IPS-18c (cell line): ENCODE results near the gene KCNJ18.
"Not testable (repeated sequence)": the region's sequence is repeated elsewhere in the genome, so short reads cannot be mapped to it uniquely, and the experiment has no call there.

Experiments used
- H3K4me3 ChIP-seq: 2 replicates; pipeline ENCODE4 v1.7.0; 2013; ENCODE audit warnings: low read depth, mild to moderate bottlenecking, low read length, moderate library complexity; ENCODE audit not compliant: insufficient read depth
- H3K9me3 ChIP-seq: one replicate; pipeline ENCODE4 v1.6.1; 2013; ENCODE audit warnings: mild to moderate bottlenecking, low read length, moderate library complexity; ENCODE audit not compliant: control insufficient read depth, insufficient read depth

Gene KCNJ18

DNA sequence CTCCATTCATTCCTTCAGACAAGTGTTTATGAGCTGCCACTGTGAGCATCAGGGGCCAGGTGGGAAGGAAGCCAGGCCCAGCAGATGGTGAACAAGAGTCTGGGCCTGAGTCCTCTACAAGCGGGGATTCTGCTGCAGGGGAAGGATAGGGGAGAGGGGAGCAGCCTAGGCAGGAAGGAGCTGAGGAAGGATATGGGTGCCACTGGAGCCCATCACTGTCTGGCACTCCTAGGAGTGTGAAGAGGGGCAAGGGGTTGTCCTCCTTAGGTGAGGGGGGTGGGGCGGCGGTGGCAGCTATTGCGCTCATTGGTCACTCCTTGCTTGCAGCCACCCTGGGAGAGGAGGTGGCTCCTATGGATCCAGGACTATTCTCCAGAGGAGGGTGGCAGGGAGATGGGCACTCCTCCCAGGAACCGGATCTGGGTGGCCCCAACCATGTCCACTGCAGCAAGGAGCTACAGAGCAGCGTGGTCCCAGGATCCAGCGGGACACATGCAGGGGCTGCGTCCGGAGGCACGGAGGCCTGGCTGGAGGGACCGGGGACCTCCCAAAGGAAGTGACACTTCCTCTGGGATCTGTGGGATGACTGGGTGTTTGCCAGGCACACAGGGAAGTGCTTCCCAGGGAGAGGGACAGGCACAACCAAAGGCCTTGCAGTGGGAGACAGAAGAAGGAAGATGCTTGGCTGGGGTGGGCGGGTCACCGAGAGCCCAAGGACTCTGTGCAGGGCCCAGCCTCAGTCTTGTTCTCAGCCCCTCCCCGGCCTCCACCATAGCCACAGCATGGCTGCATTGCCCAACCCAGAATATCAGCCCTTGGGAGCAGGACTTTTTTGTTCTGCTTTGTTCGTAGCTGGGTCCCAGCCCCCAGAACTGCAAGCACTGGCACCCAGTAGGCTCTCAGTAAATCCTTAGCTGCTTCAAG is 16.6 kb downstream of the KCNJ18 start:
- H3K4me3 ChIP-seq, H3K9me3 ChIP-seq: not testable (repeated sequence)

DNA sequence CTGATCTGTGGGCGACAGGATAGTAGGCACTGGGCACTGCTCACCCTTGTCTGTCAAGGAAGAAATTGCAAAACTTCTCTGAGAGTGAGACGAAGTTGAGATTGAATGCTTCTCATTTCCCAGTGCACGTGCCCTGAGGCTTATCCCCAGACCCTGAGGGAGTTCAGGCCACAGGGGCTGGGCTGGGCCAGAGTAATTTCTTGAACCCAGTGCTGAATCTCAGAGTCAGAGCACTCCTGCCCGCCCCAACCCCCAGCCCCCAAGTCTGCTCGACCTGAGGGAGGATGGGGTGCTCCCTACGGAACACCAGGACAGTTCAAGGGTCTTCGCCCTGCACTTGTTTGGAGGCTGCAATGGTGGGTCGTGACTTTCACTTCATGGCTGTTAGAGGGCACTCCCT is 17.7 kb downstream of the KCNJ18 start:
- H3K9me3 ChIP-seq, H3K4me3 ChIP-seq: not testable (repeated sequence)

DNA sequence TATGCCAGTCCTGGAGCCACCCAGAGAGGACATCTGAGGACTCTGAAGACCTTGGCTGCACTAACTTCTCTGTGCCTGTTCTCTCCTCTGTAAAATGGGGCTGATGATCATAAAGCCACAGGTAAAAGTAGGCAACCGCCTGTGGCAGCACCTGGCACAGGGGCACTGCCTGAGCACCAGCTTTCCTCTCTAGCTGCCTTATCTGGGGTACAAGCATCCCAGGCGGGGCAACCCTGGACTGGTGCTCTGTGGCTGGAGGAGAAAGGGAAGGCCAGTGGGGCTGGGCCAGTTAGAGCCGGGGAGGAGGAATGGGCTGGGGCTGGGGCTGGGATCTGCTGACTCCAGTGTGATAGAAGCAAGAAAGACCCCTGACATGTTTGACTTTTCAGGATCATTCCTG is 18.2 kb downstream of the KCNJ18 start:
- not testable (repeated sequence) for H3K9me3 ChIP-seq, H3K4me3 ChIP-seq

DNA sequence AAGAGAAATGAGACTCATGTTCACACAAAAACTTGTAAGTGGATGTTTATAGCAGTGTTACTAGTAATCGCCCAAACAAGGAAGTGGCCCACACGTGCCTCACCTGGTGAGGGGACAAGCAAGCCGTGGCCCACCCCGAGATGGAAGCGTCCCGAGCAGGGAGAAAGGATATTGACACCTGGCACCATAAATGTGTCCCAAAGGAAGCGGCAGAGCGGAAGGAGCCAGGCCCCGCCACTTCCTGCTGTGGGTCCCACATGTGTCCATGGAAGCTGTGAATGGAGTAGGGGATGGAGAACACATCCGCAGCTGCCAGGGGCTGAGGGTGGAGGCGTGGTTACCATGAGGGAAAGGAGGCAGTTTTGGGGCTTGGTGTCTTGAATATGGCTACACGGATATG is 18.9 kb downstream of the KCNJ18 start:
- Histone ChIP-seq H3K9me3 (no peaks in the 10 kb centered on the region), H3K4me3 (no peak overlapping the region)

DNA sequence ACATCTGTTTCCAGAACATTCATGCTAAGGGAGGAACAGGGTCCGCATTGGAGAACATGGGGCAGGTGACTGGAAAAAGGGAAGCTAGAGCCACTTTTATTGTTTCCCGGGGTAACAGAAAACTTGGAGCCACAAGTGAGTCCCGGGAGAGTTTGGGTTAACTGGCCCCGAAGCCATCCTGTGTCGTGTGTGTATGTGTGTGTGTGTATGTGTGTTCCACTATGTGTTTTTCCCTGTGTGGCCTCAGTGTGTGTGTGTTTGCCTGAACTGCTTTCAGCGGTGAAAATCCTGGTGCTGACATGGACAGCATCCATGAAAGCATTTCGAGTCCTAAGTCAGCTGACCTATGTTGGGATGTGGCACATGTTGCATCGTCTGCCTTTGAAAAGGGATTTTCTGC is 20.7 kb downstream of the KCNJ18 start:
- not testable (repeated sequence) for H3K4me3 ChIP-seq, H3K9me3 ChIP-seq

DNA sequence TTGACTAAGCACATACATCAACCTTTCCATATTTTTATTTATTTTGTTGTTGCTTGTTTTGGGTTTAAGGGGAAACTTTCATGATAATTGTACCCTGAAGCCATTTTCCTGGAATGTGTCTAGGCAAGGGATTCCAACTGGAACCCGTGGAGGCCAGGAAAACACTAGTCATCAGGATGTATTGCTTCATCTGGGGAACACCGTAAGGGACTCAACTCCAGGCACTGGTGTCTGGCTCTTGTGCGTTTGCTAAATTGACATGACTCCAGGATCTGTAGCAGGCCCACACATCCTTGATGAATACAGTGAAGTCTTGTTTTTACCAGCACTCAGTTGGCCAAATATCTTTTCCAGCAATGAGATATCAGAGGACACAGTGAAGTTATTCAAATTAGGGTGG is 21.3 kb downstream of the KCNJ18 start:
- H3K4me3 ChIP-seq, H3K9me3 ChIP-seq: not testable (repeated sequence)

DNA sequence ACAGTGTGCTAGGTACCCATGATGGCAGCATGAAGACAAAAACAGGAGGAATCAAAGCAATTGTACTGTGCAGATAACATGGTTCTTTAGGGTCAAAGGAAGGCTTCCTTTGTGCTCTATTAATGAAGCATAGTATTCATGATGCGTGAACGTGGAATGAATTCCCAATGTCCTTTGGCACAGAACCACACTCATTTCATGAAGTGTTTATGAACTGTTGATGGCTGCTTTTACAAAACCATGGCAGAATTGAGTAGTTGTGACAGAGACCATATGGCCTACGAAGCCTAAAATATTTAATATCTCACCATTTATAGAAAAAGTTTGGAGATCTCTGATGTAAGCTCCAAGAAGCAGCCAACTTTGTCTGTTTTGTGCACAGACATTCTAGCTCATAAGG is 22.4 kb downstream of the KCNJ18 start:
- H3K4me3 ChIP-seq, H3K9me3 ChIP-seq: not testable (repeated sequence)

DNA sequence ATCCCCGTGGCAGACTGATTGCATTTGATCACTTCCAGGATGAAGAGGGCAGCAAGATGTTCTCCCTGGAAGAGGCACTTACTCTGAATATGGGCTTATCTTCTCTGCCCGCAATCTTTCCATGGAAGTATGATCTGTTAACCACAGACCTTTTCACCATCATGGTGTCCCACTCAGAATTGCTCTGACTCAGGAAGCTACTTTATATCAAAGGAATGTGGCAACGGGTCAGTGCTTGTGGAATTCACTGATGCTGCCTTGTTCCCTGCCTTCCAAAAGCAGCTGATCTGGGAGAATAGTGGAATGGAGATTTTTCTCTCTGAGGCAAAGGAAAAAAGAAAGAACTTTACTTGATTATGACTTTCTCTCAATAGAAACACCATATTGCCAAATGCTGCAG is 23.6 kb downstream of the KCNJ18 start:
- H3K4me3 ChIP-seq, H3K9me3 ChIP-seq: not testable (repeated sequence)

DNA sequence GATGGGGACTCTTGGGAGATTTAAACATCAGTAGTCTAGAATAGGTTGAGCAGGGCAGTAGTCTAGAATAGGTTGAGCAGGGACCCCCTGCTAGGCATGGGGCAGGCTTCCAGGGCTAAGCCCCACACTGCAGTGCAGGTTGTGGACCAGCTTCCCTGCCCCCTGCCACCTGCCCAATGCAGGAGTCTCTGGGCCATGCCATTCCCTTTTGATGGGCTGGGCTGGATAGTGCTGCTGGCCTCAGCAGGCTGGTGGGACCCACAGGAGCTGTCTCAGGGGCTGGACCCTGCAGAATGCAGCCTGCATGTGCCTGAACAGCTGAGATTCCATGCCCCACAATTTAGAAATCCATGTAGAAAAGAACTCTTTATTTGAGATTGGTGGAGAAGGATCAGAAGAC is 26.6 kb downstream of the KCNJ18 start:
- not testable (repeated sequence) for H3K9me3 ChIP-seq, H3K4me3 ChIP-seq

DNA sequence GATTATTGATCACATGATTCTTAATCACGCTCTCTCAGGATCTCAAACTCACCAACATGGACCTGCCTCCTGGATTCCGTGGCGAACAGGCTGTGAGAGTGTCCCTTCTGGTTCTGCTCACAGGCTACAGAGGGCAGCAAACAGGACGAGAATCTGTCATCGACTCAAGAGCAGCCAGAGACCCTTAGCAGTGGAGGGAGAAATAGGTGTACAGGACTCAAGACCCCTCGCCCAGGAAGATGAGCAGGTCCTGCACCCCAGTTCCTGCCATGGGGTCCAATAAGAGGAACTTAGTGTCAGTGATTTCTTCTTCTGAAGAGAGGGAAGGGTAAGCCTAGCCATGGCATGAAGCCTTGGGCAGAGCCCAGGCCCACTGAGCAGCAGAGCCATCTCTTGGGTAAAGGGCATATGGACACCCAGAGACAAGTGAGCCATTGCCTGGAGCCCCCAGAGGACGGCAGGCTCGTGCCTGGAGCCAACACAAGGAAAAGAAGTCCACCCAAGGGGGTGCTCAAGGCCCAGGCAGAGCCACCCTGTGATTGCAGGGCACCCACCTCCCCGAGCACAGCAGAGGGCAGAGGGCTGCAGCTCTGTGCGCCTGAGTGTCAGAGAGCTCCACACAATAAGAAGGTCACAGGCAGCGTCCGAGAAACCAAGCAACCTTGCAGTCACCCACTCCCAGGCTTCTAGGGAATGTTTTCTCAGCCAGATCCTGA is 27.3 kb downstream of the KCNJ18 start:
- H3K4me3 ChIP-seq, H3K9me3 ChIP-seq: not testable (repeated sequence)

DNA sequence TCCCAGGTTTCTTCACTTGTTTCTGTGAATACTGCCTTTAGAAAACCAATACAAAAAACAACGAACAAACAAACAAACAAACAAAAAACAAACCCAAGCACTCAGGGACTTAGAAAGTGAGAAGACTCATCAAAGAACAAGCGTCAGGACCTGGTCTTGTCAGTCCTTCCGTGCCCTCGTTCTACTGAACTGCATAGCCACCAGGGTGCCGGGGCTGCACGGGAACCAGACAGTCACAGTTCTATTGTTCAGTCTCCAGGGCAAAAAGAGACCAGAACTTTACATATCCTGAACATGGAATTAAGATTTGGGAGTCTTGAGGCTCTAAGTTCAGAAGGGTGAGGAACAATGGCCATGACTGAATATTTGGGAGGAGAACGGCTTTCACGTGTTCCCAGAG is 28.2 kb downstream of the KCNJ18 start:
- not testable (repeated sequence) for H3K4me3 ChIP-seq, H3K9me3 ChIP-seq

DNA sequence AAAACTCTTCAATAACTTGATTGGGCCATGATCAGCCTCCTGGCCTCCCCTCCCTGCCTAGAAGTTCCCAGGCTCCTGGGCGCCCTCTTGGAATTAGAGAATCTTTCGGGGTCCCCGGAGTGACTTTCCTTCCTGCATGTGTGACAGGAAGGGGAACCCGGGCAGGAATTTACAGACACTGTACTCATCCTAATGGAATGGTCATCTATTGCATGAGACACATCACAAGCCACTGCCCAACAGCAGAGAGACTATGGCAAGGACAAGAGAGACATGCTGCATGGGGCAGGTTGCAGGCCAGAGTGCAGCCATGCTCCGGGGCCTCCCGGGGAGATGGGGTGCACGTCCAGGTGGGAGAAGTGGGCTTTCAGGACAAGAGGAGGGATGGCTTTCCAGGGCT is 29.9 kb downstream of the KCNJ18 start:
- not testable (repeated sequence) for H3K4me3 ChIP-seq, H3K9me3 ChIP-seq

DNA sequence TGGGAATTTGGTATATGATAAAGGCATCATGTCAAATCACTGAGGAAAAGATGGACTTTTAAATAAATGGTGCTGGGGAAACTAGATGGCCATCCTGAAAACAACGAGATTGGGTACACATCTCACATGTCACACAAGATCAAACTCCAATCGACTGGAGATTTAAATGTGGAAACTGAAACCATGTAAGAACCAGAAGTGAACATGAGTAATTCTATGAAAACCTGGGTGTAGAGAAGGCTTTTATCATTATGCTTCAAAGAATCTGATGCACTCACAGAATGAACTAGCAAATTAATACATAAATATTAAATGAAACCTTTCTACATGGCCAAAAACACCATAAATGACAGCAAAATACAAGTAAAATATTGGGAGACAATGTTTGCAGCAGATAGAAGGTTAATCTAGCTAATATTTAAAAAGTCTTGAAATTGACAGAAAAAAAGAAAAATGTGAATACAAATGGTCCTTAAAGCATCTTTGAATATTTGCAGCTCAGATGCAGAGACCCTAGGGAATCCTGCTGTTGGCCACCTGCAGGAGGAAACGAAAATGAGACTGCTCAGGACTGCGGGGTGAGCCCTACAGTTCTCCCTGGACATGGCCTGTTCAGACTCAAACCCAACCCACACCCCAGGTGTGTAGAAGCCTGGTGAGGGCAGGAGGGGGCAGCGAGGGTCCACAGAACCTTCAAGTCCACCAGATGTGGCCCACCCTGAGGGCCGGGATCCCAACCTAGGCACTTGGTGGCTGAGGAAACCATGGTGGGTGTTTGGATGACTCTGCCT is 32.1 kb downstream of the KCNJ18 start:
- H3K4me3 ChIP-seq, H3K9me3 ChIP-seq: not testable (repeated sequence)

DNA sequence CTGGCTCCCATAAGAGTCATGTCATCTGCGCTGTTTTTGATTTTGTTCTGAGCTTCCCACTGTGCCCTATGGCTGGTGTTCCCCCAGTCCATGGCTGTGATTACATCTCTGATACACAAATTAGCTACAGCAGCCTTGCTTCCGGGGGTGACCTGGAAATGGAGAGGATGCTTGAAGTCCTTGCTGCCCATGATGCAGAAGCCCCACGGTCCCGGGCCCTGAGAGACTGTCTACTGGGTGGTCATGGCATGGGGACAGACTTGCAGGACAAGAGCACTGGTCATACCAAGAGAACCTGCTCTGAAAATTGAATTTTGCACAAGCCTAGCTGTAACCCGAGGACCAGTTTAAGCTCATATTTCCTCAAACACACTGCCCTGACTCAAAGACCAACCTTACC is 38.8 kb downstream of the KCNJ18 start:
- H3K9me3 ChIP-seq, H3K4me3 ChIP-seq: not testable (repeated sequence)

DNA sequence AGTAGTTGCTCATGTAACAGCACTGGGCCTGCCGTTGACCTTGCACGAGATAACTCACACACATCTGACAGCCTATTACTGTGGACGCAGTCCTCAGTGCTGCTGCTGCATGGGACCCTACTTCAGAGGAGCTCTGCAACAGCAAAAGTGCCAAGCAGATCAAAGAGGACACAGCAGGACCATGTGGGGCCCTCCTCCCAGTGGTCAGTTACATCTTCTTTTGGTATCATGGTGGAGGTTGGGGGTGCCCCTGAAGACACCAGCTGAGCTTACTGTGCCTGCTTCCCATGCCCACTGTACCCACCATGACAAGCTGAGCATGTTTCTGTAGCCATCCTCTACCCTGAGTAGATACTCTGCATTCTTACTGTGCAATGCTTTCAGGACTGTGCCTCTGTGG is 41.6 kb downstream of the KCNJ18 start:
- not testable (repeated sequence) for H3K4me3 ChIP-seq, H3K9me3 ChIP-seq

DNA sequence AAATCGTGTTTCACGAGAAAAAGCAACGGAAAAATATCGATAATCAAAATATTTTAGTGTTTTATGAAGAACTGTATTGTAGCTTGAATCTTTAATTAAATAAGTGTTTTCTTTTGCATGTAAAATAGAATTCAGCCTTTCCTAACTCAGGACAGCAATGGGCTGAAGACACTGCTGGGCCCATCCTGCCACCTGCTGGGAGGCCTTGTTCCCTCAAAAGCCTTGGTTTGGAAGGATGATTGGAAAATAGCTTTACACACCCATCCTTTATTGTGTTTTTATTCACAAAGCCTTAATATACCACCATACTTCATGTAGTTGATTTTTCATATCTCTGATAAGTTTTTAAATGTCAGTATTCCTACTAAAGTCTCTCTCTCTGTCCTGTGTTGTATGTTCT is 43.5 kb downstream of the KCNJ18 start:
- not testable (repeated sequence) for H3K9me3 ChIP-seq, H3K4me3 ChIP-seq

DNA sequence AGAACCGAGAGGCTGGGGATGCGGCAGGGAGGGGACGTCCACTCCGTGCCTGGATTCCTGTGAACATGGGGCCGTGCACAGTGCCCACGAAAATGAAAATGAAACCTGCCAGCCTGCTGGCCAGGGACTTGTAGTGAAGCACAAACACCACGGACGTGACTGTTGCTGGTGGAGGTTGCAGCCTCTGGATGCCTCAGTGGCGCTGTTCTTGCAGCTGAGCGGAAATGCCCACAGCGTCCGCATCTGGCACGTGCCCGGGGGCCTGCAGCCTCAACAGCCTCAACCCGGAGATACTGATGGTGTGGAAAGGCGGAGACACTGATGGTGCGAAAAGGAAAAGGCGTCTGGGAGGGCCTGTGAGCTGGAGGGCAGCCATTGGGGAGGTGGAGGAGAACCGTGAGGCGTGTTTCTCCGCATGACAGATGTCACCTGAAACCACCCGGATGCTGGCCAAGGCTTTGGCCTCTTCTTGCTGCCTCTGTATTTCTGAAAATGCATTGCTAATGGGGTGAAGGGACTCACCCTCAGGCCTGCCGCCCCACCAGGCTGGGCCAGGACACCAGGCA is 44.8 kb downstream of the KCNJ18 start:
- not testable (repeated sequence) for H3K9me3 ChIP-seq

DNA sequence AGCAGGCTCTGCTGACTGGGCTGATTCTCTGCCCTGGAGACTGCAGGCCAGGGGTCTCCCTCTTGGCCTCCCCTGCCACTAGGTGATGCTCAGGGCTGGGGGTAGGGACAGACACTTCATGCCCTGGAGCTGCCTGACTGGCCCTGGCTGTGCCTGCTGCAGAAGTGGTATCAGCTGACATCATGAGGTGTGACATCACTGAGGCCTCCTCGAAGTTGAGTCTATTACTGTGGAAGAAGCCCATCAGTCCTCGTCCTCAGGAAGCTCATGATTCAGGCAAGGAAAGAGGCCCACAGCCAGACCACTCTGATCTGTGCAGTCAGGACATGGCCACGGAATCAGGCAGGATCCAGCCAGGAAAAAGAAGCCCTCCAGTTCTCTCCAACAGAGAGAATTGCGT is 45.9 kb downstream of the KCNJ18 start:
- H3K9me3 ChIP-seq, H3K4me3 ChIP-seq: not testable (repeated sequence)

More for the DNA sequence above, 44.8 kb downstream of the KCNJ18 start:
- H3K4me3 ChIP-seq, result not testable (repeated sequence)
